ENCODE results near the gene KLHL24.
"Not testable (repeated sequence)": the region's sequence is repeated elsewhere in the genome, so short reads cannot be mapped to it uniquely, and the experiment has no call there.

KLHL24 gene

GRCh38 chr3:183697610-183698317, 62.3 kb downstream of the KLHL24 start, which contains the start of gene YEATS2:
Gene YEATS2 (plus strand): TSS chr3:183697797. CDS start chr3:183715163, 17,366 bp downstream.
- Mint-ChIP-seq H3K9me3 (no peaks in the 10 kb centered on the region), H3K27ac (peak within 1 kb of the TSS; percentile 91), H3K4me3 (peak within 1 kb of the TSS; percentile 90), H3K4me1 (ENCODE audit: low read depth) (peaks cover 41% of the 10 kb centered on the region), H3K36me3 (ENCODE audit: low read depth) (peaks cover 29% of the 10 kb centered on the region), H3K27me3 (no peaks in the 10 kb centered on the region)

DNA sequence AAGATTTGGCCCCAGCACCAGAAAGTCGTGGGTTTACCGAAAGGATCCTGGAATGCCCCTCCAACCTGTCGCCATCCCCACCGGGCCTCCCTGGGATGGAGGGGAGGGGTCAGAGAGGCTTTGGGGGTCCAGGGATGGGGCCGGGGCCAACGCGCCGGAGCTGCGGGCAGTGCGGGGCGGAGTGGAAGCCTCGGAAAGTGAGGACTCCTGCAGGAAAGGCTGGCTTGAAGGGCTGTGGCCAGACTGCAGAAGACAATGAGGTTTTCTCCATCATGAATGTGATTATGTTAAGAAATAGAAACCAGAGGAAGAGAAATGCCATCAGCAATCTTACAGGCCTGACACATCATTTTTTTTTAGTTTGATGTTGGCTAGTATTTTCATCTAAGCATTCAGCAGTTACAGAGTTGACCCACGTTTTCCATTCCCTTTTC, 62.9 kb downstream of the KLHL24 start:
- Mint-ChIP-seq H3K4me1 (ENCODE audit: low read depth) (peaks cover 46% of the 10 kb centered on the region), H3K4me3 (peak overlapping the region; percentile 90), H3K36me3 (ENCODE audit: low read depth) (peaks cover 29% of the 10 kb centered on the region), H3K27me3 (no peaks in the 10 kb centered on the region), H3K9me3 (no peaks in the 10 kb centered on the region), H3K27ac (peak overlapping the region; percentile 84)

DNA sequence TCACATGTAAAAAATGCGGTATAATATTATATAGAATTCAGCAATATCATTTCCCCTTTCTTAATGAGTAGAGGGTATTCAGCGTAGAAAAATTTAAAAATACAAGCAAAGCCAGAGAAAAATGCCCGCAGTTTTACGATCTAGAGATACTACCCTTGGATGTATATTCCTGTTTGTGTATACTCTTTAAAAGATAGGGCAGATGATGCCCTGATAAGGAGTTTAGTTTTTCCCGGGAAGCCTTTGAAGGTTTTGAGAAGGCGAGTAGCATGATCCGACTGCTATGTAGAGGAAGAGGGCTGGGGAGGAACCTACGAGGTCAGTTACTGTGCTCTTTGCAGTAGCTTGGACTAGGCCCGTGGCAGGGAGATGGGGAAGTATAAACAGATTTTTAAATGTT, 63.3 kb downstream of the KLHL24 start:
- Mint-ChIP-seq H3K4me1 (ENCODE audit: low read depth) (peaks cover 50% of the 10 kb centered on the region), H3K27me3 (no peaks in the 10 kb centered on the region), H3K27ac (peak overlapping the region; percentile 84), H3K4me3 (peak overlapping the region; percentile 90), H3K36me3 (ENCODE audit: low read depth) (peaks cover 29% of the 10 kb centered on the region), H3K9me3 (no peaks in the 10 kb centered on the region)

DNA sequence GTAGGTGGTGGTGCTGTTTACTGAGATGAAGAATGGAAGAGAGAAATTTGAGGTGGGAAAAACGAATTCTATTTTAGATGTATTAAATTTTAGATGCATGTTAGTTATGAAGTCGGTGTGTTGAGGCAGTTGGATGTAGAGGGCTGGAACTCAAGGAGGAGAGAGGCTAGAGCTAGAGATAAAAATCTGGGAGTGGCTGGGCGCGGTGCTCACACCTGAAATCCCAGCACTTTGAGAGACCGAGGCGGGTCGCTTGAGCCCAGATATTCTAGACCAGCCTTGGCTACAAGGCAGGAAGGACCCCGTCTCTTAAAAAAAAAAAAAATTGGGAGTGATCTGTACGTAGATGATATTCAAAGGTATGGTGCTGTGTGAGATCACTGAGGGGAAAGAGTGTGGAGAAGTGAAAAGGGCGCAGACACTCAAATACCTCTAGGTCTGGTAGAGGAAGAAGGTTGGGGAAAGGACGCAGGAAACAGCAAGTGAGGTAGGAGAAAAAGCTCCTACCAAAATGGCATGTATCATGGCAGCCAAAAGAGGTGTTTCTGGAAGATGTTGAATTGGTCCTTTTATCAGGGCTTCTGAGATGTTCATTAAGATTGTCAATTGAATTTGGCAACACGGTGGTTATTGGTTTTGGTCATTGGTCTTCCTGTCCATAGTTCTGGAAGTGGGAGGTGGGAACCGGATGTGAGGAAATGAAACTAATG, 64.0 kb downstream of the KLHL24 start:
- Mint-ChIP-seq H3K9me3 (no peaks in the 10 kb centered on the region), H3K4me3 (peak overlapping the region; percentile 90), H3K36me3 (ENCODE audit: low read depth) (peaks cover 33% of the 10 kb centered on the region), H3K4me1 (ENCODE audit: low read depth) (peaks cover 55% of the 10 kb centered on the region), H3K27me3 (no peaks in the 10 kb centered on the region), H3K27ac (peak overlapping the region; percentile 84)

GRCh38 chr3:183701744-183702143, 66.3 kb downstream of the KLHL24 start:
- H3K4me1 Mint-ChIP-seq (ENCODE audit: low read depth) = peaks cover 65% of the 10 kb centered on the region
- H3K27me3 Mint-ChIP-seq = no peaks in the 10 kb centered on the region
- H3K36me3 Mint-ChIP-seq (ENCODE audit: low read depth) = peaks cover 44% of the 10 kb centered on the region
- no peak overlapping the region for H3K4me3 Mint-ChIP-seq
- no peak overlapping the region for H3K27ac Mint-ChIP-seq
- no peaks in the 10 kb centered on the region for H3K9me3 Mint-ChIP-seq

DNA sequence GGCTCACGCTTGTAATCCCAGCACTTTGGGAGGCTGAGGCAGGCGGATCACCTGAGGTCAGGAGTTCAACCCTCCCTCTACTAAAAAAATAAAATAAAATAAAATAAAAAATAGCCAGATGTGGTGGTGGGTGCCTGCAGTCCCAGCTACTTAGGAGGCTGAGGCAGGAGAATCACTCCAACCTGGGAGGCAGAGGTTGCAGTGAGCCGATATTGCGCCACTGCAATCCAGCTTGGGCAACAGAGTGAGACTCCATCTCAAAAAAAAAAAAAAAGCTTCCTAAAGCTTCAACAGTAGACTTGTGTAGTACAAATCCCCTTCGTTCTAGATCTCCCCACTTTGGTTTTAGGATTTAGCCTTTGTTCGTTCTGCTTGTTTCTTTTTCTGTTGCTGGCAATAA, 68.5 kb downstream of the KLHL24 start:
- H3K4me3 Mint-ChIP-seq, H3K9me3 Mint-ChIP-seq, H3K27me3 Mint-ChIP-seq, H3K27ac Mint-ChIP-seq: not testable (repeated sequence)
- H3K4me1 Mint-ChIP-seq (ENCODE audit: low read depth) = peaks cover 52% of the 10 kb centered on the region
- H3K36me3 Mint-ChIP-seq (ENCODE audit: low read depth) = peaks cover 47% of the 10 kb centered on the region

GRCh38 chr3:183710231-183710630, 74.8 kb downstream of the KLHL24 start:
- Mint-ChIP-seq H3K27ac (no peak overlapping the region), H3K27me3 (no peaks in the 10 kb centered on the region), H3K9me3 (no peaks in the 10 kb centered on the region), H3K4me1 (ENCODE audit: low read depth) (peaks cover 10% of the 10 kb centered on the region), H3K36me3 (ENCODE audit: low read depth) (peaks cover 29% of the 10 kb centered on the region), H3K4me3 (no peak overlapping the region)

GRCh38 chr3:183711516-183711915, 76.1 kb downstream of the KLHL24 start:
- H3K4me3 Mint-ChIP-seq = no peak overlapping the region
- no peaks in the 10 kb centered on the region for H3K27me3 Mint-ChIP-seq
- no peaks in the 10 kb centered on the region for H3K4me1 Mint-ChIP-seq (ENCODE audit: low read depth)
- H3K9me3 Mint-ChIP-seq = no peaks in the 10 kb centered on the region
- no peak overlapping the region for H3K27ac Mint-ChIP-seq
- peaks cover 24% of the 10 kb centered on the region for H3K36me3 Mint-ChIP-seq (ENCODE audit: low read depth)

DNA sequence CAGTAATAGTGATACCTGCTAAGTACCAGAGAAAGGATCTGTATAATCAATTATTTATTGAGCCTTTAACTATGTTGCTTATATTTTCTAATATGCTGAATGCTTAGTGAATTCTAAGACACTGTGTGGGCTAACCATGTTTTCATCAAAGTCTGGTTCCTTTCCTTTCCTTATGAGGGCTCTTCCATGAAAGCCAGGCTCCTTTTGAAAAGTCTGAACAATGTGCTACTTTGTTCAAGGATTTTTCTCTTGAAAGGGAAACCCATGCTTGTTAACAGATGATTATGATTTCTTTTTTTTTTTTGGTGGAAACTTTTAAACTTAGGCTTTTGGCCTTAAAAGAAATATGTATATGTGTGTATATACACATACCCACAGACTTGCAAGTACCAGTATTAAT, 79.2 kb downstream of the KLHL24 start:
- H3K36me3 Mint-ChIP-seq (ENCODE audit: low read depth) = peaks cover 42% of the 10 kb centered on the region
- H3K4me3 Mint-ChIP-seq = no peak overlapping the region
- no peaks in the 10 kb centered on the region for H3K4me1 Mint-ChIP-seq (ENCODE audit: low read depth)
- H3K9me3 Mint-ChIP-seq = no peaks in the 10 kb centered on the region
- no peaks in the 10 kb centered on the region for H3K27me3 Mint-ChIP-seq
- no peak overlapping the region for H3K27ac Mint-ChIP-seq

DNA sequence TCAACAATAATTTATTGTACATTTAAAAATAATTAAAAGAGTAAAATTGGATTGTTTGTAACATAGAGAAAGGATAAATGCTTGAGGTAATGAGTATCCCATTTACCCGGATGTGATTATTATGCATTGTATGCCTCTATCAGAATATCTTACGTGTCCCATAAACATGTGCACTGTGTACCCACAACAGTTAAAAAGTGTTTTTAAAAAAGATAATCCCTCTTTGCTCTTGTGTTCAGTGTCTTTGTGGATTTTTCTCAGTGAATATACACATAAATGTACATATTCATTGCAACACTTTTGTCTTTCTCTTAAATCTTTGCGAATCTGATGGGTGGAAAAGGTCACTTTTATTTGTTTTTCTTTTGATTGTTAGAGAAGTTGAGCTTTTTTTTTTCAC, 82.6 kb downstream of the KLHL24 start:
- Mint-ChIP-seq H3K36me3 (ENCODE audit: low read depth) (peaks cover 60% of the 10 kb centered on the region), H3K4me1 (ENCODE audit: low read depth) (no peaks in the 10 kb centered on the region), H3K4me3 (no peak overlapping the region), H3K27ac (no peak overlapping the region), H3K9me3 (no peaks in the 10 kb centered on the region), H3K27me3 (no peaks in the 10 kb centered on the region)

GRCh38 chr3:183725387-183725786, 90.0 kb downstream of the KLHL24 start:
- no peaks in the 10 kb centered on the region for H3K4me1 Mint-ChIP-seq (ENCODE audit: low read depth)
- H3K4me3 Mint-ChIP-seq = no peak overlapping the region
- no peak overlapping the region for H3K27ac Mint-ChIP-seq
- H3K9me3 Mint-ChIP-seq = no peaks in the 10 kb centered on the region
- H3K27me3 Mint-ChIP-seq = no peaks in the 10 kb centered on the region
- H3K36me3 Mint-ChIP-seq (ENCODE audit: low read depth) = peaks cover 82% of the 10 kb centered on the region

DNA sequence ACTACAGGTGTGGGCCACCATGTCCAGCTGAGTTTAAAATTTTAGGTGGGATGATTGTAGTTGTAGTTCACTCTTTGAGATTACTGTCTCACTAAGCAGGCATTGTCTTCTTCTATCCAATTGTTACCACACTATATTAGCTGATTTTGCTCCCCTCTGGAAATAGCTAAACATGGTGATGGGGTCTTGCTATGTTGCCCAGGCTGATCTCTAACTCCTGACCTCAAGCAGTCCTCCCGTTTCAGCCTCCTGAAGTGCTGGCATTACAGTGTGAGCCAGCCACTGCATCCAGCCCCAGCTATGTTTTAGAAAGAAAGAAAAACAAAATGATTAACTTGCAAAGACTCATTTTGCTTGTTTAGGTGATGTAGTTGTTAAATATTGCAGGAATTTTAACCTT, 92.8 kb downstream of the KLHL24 start:
- Mint-ChIP-seq H3K27ac (no peak overlapping the region), H3K36me3 (ENCODE audit: low read depth) (peaks cover 76% of the 10 kb centered on the region)

DNA sequence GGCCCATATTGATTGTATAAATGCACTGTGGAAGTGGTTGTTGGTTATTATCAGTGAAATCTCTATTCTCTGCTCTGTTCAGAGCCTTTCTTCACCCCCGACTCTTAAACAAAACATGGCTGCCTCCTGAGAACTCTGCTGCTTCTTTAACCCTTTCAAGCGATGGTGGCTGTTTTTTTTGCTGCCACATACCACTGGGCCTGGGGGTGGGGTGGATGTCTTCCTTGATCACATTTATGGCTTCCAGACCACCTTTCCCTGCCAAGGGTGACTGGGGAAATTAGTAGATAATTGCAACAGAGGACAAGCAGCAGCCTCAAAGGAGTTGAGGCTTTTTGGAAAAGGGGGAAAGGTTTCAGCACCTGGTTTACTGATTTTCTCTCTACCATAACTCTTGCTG, 94.9 kb downstream of the KLHL24 start:
- Mint-ChIP-seq H3K27me3 (no peaks in the 10 kb centered on the region), H3K27ac (no peak overlapping the region), H3K9me3 (no peaks in the 10 kb centered on the region), H3K4me3 (no peak overlapping the region), H3K36me3 (ENCODE audit: low read depth) (peaks cover 80% of the 10 kb centered on the region), H3K4me1 (ENCODE audit: low read depth) (no peaks in the 10 kb centered on the region)

More for the DNA sequence above, 92.8 kb downstream of the KLHL24 start:
- Mint-ChIP-seq H3K4me1 (ENCODE audit: low read depth) (no peaks in the 10 kb centered on the region), H3K9me3 (no peaks in the 10 kb centered on the region), H3K27me3 (no peaks in the 10 kb centered on the region), H3K4me3 (no peak overlapping the region)

- Mint-ChIP-seq H3K9me3 (no peaks in the 10 kb centered on the region), H3K27ac (no peak overlapping the region), H3K4me3 (no peak overlapping the region), H3K27me3 (no peaks in the 10 kb centered on the region), H3K36me3 (ENCODE audit: low read depth) (peaks cover 80% of the 10 kb centered on the region), H3K4me1 (ENCODE audit: low read depth) (no peaks in the 10 kb centered on the region)
These were observed 96.2 kb downstream of the KLHL24 start for GRCh38 chr3:183731611-183732010.

DNA sequence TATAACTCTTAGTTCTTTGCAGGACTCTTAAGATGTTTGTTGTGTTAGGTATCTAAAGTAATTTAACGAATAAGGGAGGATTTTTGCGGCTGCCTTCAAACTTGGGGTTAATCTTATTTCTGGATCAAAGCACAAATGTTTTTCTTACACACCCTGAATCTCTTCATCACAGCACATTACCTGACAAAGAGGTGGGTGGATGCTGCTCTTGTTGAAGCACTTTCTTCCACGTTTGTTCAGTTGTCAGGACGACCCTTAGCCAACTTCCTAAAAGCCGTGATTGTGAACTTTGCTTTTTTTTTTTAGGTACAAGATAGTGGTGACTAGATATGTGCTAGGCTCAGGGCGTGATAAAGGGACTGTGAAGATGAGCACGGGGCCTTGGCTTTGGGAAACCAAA, 98.1 kb downstream of the KLHL24 start:
- Mint-ChIP-seq H3K9me3 (no peaks in the 10 kb centered on the region), H3K27me3 (no peaks in the 10 kb centered on the region), H3K27ac (no peak overlapping the region), H3K36me3 (ENCODE audit: low read depth) (peaks cover 80% of the 10 kb centered on the region), H3K4me1 (ENCODE audit: low read depth) (no peaks in the 10 kb centered on the region), H3K4me3 (no peak overlapping the region)
